Stimulated activated CD4-positive, alpha-beta T cell treated with anti-CD3 and anti-CD28 coated beads, Interleukin-1b, Interleukin-23, amount 100 ng/mL, for 4 hours (primary cell): ENCODE measurements around the gene NHLRC4.

Source experiments
- DNase-seq, 2 donors: peaks; one replicate each; pipeline ENCODE4 v3.0.0-alpha.2; 2020; ENCODE audit warnings: low read depth in 2 of 2

The NHLRC4 gene

GRCh38 chr16:565419-566330, 1.1 kb upstream of the NHLRC4 start:
- no peak for DNase-seq

GRCh38 chr16:567373-568256, 810 bp downstream of the NHLRC4 start:
- DNase-seq, result no peak

- DNase-seq, result no peak
Observed at GRCh38 chr16:568401-569258, 1.8 kb downstream of the NHLRC4 start.

- peak; percentile 40 to 63 for DNase-seq
Observed at GRCh38 chr16:569445-570254, 2.8 kb downstream of the NHLRC4 start, which contains the start of gene PIGQ. Gene PIGQ (plus strand): TSS chr16:569968. CDS start chr16:574075, 4,107 bp downstream.

GRCh38 chr16:572865-573650, 6.3 kb downstream of the NHLRC4 start:
- DNase-seq, result no peak

- DNase-seq, result no peak
Observed at GRCh38 chr16:574021-574760, 7.4 kb downstream of the NHLRC4 start.

GRCh38 chr16:575354-576196, 8.8 kb downstream of the NHLRC4 start:
- DNase-seq, result no peak

- DNase-seq, result no peak
Observed at GRCh38 chr16:576197-576822, 9.5 kb downstream of the NHLRC4 start.

- no peak for DNase-seq
Observed at GRCh38 chr16:576823-577201, 10.0 kb downstream of the NHLRC4 start.

GRCh38 chr16:577796-578195, 11.0 kb downstream of the NHLRC4 start:
- DNase-seq, result no peak

- no peak for DNase-seq
Observed at GRCh38 chr16:578232-578869, 11.5 kb downstream of the NHLRC4 start.

GRCh38 chr16:578870-579405, 12.1 kb downstream of the NHLRC4 start:
- DNase-seq, result peak; percentile 28 to 59

- DNase-seq, result no peak
Observed at GRCh38 chr16:580141-580945, 13.5 kb downstream of the NHLRC4 start.

GRCh38 chr16:580946-581498, 14.2 kb downstream of the NHLRC4 start:
- no peak for DNase-seq

GRCh38 chr16:582218-582613, 15.4 kb downstream of the NHLRC4 start:
- DNase-seq, result no peak
